CD14-positive monocyte (primary cell): ENCODE data around the gene AASS. TPM values are rescaled to one million over a fixed set of nuclear protein-coding genes. Genes with fewer than 3 reads are reported as not detected.

ENCODE experiments used
- DNase-seq, 3 donors: peaks; one replicate each; pipeline ENCODE4 v3.0.0-alpha.2; 2011 to 2022
- H2AFZ ChIP-seq: 2 replicates; pipeline ENCODE4 v1.6.0; 2012; ENCODE audit warnings: mild to moderate bottlenecking, low read depth, low read length, inconsistent platforms; ENCODE audit not compliant: insufficient read depth, poor library complexity, severe bottlenecking
- H3K27ac ChIP-seq, 2 donors: 1 replicate in 1 of 2; 2 replicates in 1 of 2; pipeline ENCODE4 v1.5.1; 2012 to 2013; ENCODE audit warnings: low read length in 2 of 2, control low read depth in 1 of 2, inconsistent platforms in 1 of 2, low read depth in 1 of 2, mild to moderate bottlenecking in 1 of 2
- H3K27me3 ChIP-seq, 2 donors: one replicate each; pipeline versions ENCODE4 v1.6.0 to v1.6.1; 2011 to 2013; ENCODE audit warnings: low read length in 2 of 2; ENCODE audit not compliant: control insufficient read depth in 2 of 2, insufficient read depth in 2 of 2
- H3K36me3 ChIP-seq, 2 donors: replicated peaks in 1 of 2; 1 replicate in 1 of 2; 2 replicates in 1 of 2; pipeline versions ENCODE4 v1.5.1 to v1.6.1; 2012 to 2013; ENCODE audit warnings: low read length in 2 of 2, control low read depth in 1 of 2, inconsistent platforms in 1 of 2, mild to moderate bottlenecking in 1 of 2; ENCODE audit not compliant: insufficient read depth in 2 of 2, control insufficient read depth in 1 of 2
- H3K4me1 ChIP-seq, 2 donors: 1 replicate in 1 of 2; 2 replicates in 1 of 2; pipeline versions ENCODE4 v1.5.1 to v1.6.1; 2012 to 2013; ENCODE audit warnings: low read length in 2 of 2, control low read depth in 1 of 2, inconsistent platforms in 1 of 2, mild to moderate bottlenecking in 1 of 2, moderate library complexity in 1 of 2; ENCODE audit not compliant: insufficient read depth in 2 of 2, control insufficient read depth in 1 of 2
- H3K4me2 ChIP-seq: replicated peaks from 2 replicates; pipeline ENCODE3; 2012; ENCODE audit warnings: low read length, moderate library complexity, mild to moderate bottlenecking; ENCODE audit not compliant: poor library complexity, severe bottlenecking; ENCODE audit errors: extremely low read depth
- H3K4me3 ChIP-seq, 3 experiments: fragments of 200-600 bp in 1 of 3; sonication (generic) in 1 of 3; replicated peaks in 1 of 3; 1 replicate in 2 of 3; 2 replicates in 1 of 3; pipeline ENCODE4 v1.5.1; 2011 to 2013; ENCODE audit warnings: low read length in 3 of 3, mild to moderate bottlenecking in 3 of 3, control low read depth in 2 of 3, low read depth in 2 of 3, inconsistent platforms in 1 of 3, moderate library complexity in 1 of 3
- H3K79me2 ChIP-seq: 2 replicates; pipeline ENCODE4 v1.6.0; 2012; ENCODE audit warnings: mild to moderate bottlenecking, control low read depth, inconsistent platforms, low read length, moderate library complexity; ENCODE audit not compliant: insufficient read depth
- H3K9ac ChIP-seq: 2 replicates; pipeline ENCODE4 v1.6.0; 2017; ENCODE audit warnings: low read length, mild to moderate bottlenecking; ENCODE audit not compliant: insufficient read depth, poor library complexity, severe bottlenecking
- H3K9me3 ChIP-seq, 2 donors: replicated peaks in 1 of 2; 1 replicate in 1 of 2; 2 replicates in 1 of 2; pipeline versions ENCODE4 v1.5.1 to v1.6.1; 2012 to 2013; ENCODE audit warnings: low read length in 2 of 2, control low read depth in 1 of 2; ENCODE audit not compliant: control insufficient read depth in 1 of 2, insufficient read depth in 1 of 2
- H4K20me1 ChIP-seq: 2 replicates; pipeline ENCODE4 v1.6.0; 2012; ENCODE audit warnings: mild to moderate bottlenecking, low read length, control low read depth, moderate library complexity; ENCODE audit not compliant: insufficient read depth
- H3K27ac Mint-ChIP-seq, 7 donors: one replicate each; pipeline ENCODE4 v1.8.0; 2020; ENCODE audit warnings: mild to moderate bottlenecking in 7 of 7, mixed read lengths in 7 of 7, moderate library complexity in 6 of 7, inconsistent platforms in 2 of 7
- H3K27me3 Mint-ChIP-seq, 3 donors: one replicate each; pipeline ENCODE4 v1.8.0; 2021 to 2022; ENCODE audit warnings: low read depth in 3 of 3, mild to moderate bottlenecking in 3 of 3, mixed read lengths in 3 of 3, moderate library complexity in 3 of 3, inconsistent platforms in 1 of 3
- H3K36me3 Mint-ChIP-seq, 2 donors: one replicate each; pipeline ENCODE4 v1.8.0; 2020; ENCODE audit warnings: mixed read lengths in 2 of 2, inconsistent platforms in 1 of 2, mild to moderate bottlenecking in 1 of 2
- H3K4me1 Mint-ChIP-seq: one replicate; pipeline ENCODE4 v1.8.0; 2020; ENCODE audit warnings: mild to moderate bottlenecking, mixed read lengths
- H3K4me3 Mint-ChIP-seq, 2 donors: one replicate each; pipeline ENCODE4 v1.8.0; 2020; ENCODE audit warnings: mild to moderate bottlenecking in 2 of 2, mixed read lengths in 2 of 2, moderate library complexity in 1 of 2
- H3K9me3 Mint-ChIP-seq, 7 donors: one replicate each; pipeline ENCODE4 v1.8.0; 2020 to 2022; ENCODE audit warnings: mixed read lengths in 7 of 7, mild to moderate bottlenecking in 6 of 7, moderate library complexity in 6 of 7, inconsistent platforms in 2 of 7
- WGBS: methylation state at CpG from one replicate; pipeline ENCODE4 v1.1.5; 2013; ENCODE audit warnings: missing lambda C conversion rate; ENCODE audit not compliant: insufficient coverage; 5-methylcytosine and 5-hydroxymethylcytosine counted together
- intact Hi-C, 2 donors: fragments of 100-400 bp; cut with micrococcal nuclease; formaldehyde crosslinking; loops; one replicate each; pipeline versions ENCODE4 v1.15.0 to v1.15.1; 2023
- polyA plus RNA-seq, 3 donors: library from polyadenylated mRNA; depleted of rRNA in 1 of 3; unstranded in 2 of 3; stranded (reverse) in 1 of 3; fragments of 300-500 nt in 2 of 3; fragments of >200 nt in 1 of 3; fragmentation: Illumina TruSeq in 2 of 3; gene quantifications; 1 replicate in 2 of 3; 2 replicates in 1 of 3; pipeline ENCODE4 v1.2.3, GENCODE V29; 2012 to 2021
- TF ChIP-seq, protein P1 (sequence below): fragments of 200-600 bp; IDR thresholded peaks from one replicate; pipeline ENCODE4 v1.8.0; 2022; ENCODE audit warnings: antibody characterized with exemption, mild to moderate bottlenecking

The AASS gene
- polyA plus RNA-seq, 3 donors = 0.22 to 0.33 TPM; not detected in 1

DNA sequence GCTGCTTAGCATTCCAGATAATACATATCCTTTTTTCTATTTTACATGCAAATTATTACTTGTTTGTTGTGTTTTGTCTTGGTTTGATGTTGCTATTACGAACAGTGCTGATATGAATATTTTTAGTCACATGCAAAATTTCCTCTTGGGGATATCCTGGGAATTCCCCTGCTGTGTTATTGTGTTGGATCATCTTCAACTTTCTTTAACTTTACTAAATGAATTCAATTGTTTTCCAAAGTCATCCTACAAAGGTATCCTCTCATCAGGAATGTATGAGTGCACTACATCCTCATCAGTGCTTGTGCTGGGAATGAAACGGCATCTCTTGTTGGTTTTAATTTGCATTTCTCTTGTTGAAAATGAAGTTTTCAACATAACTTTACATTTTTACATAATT, 87.1 kb downstream of the AASS start:
- Histone ChIP-seq H3K4me2 (no peak overlapping the region), H3K79me2 (no peaks in the 10 kb centered on the region), H3K9ac (no peak overlapping the region), H4K20me1 (no peaks in the 10 kb centered on the region), H3K4me3 (no peak overlapping the region), H3K9me3 (no peaks in the 10 kb centered on the region), H2AFZ (no peak overlapping the region), H3K27ac (no peak overlapping the region), H3K4me1 (no peaks in the 10 kb centered on the region), H3K36me3 (no peaks in the 10 kb centered on the region), H3K27me3 (no peaks in the 10 kb centered on the region)
- H3K9me3 Mint-ChIP-seq = no peaks in the 10 kb centered on the region
- TF ChIP-seq, protein P1, sequence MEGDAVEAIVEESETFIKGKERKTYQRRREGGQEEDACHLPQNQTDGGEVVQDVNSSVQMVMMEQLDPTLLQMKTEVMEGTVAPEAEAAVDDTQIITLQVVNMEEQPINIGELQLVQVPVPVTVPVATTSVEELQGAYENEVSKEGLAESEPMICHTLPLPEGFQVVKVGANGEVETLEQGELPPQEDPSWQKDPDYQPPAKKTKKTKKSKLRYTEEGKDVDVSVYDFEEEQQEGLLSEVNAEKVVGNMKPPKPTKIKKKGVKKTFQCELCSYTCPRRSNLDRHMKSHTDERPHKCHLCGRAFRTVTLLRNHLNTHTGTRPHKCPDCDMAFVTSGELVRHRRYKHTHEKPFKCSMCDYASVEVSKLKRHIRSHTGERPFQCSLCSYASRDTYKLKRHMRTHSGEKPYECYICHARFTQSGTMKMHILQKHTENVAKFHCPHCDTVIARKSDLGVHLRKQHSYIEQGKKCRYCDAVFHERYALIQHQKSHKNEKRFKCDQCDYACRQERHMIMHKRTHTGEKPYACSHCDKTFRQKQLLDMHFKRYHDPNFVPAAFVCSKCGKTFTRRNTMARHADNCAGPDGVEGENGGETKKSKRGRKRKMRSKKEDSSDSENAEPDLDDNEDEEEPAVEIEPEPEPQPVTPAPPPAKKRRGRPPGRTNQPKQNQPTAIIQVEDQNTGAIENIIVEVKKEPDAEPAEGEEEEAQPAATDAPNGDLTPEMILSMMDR = no peak
- no peak overlapping the region for H3K4me3 Mint-ChIP-seq
- intact Hi-C loops = no loop called here
- WGBS = no CpG with 5 or more reads among the region's 2 CpGs
- no peaks in the 10 kb centered on the region for H3K4me1 Mint-ChIP-seq
- H3K27ac Mint-ChIP-seq = no peak overlapping the region
- H3K27me3 Mint-ChIP-seq = no peaks in the 10 kb centered on the region
- DNase-seq = no peak
- H3K36me3 Mint-ChIP-seq = no peaks in the 10 kb centered on the region

DNA sequence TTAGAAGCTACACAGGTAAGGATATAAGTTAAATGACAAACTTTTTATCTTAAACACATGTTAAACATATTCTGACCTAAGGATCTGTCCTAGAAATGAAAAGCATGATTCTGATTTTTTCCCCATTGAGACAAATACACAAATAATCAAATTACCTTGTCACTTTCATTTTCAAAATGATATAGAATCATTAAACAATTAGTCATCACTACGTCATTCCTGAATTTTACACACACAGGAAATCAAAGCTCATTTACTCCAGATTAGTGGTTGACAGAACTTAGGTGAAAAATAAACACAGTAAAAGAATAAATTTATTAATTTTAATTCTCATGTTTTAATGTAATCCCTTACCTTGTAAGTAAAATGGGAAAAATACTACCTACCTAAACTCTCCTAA, 89.0 kb downstream of the AASS start:
- no peaks in the 10 kb centered on the region for H3K4me1 Mint-ChIP-seq
- no peak overlapping the region for H2AFZ ChIP-seq
- no CpG with 5 or more reads among the region's 1 CpG for WGBS

More for the DNA sequence above, 89.0 kb downstream of the AASS start:
- no peak overlapping the region for H3K27ac ChIP-seq
- TF ChIP-seq, protein P1 = no peak
- no peaks in the 10 kb centered on the region for H3K27me3 ChIP-seq
- Mint-ChIP-seq H3K27ac (no peak overlapping the region), H3K9me3 (peaks cover 0 to 2% (median 0%) of the 10 kb centered on the region in 7 donors), H3K27me3 (no peaks in the 10 kb centered on the region), H3K36me3 (no peaks in the 10 kb centered on the region), H3K4me3 (no peak overlapping the region)
- no peak overlapping the region for H3K4me3 ChIP-seq
- no peak overlapping the region for H3K4me2 ChIP-seq
- DNase-seq = no peak
- no peaks in the 10 kb centered on the region for H3K36me3 ChIP-seq
- H3K9ac ChIP-seq = no peak overlapping the region
- H3K9me3 ChIP-seq = no peaks in the 10 kb centered on the region
- intact Hi-C loops = no loop called here
- H4K20me1 ChIP-seq = no peaks in the 10 kb centered on the region
- H3K79me2 ChIP-seq = no peaks in the 10 kb centered on the region
- no peaks in the 10 kb centered on the region for H3K4me1 ChIP-seq
